ENCODE results near the gene TTC9B.

GRCh38 chr19:40174092-40174491 lies 44.1 kb downstream of the TTC9B start:
- TF ChIP-seq, protein P1, sequence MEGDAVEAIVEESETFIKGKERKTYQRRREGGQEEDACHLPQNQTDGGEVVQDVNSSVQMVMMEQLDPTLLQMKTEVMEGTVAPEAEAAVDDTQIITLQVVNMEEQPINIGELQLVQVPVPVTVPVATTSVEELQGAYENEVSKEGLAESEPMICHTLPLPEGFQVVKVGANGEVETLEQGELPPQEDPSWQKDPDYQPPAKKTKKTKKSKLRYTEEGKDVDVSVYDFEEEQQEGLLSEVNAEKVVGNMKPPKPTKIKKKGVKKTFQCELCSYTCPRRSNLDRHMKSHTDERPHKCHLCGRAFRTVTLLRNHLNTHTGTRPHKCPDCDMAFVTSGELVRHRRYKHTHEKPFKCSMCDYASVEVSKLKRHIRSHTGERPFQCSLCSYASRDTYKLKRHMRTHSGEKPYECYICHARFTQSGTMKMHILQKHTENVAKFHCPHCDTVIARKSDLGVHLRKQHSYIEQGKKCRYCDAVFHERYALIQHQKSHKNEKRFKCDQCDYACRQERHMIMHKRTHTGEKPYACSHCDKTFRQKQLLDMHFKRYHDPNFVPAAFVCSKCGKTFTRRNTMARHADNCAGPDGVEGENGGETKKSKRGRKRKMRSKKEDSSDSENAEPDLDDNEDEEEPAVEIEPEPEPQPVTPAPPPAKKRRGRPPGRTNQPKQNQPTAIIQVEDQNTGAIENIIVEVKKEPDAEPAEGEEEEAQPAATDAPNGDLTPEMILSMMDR (IDR thresholded peaks at IDR 0.05; ENCODE audit: insufficient read depth, low read length) = no peak
- no peak for TF ChIP-seq REST (IDR thresholded peaks at IDR 0.05; ENCODE audit: insufficient replicate concordance, low read depth)
- TF ChIP-seq POLR2AphosphoS5 (IDR thresholded peaks at IDR 0.05; ENCODE audit: low read depth) = no peak
- no peak for TF ChIP-seq SPI1 (IDR thresholded peaks at IDR 0.05; ENCODE audit: borderline replicate concordance, low read depth)
